ENCODE results near the gene PRKD2. TPM values are rescaled to one million over a fixed set of nuclear protein-coding genes. Genes with fewer than 3 reads are reported as not detected.

PRKD2 gene
- total and polyA plus RNA-seq, 2 donors (not counting 1 experiment from before 2014, with no cell fraction given), result 8.1 to 11.6 TPM

GRCh38 chr19:46648060-46648960, 68.6 kb downstream of the PRKD2 start:
- H3K27ac ChIP-seq (ENCODE audit: insufficient read depth, low read length), result no peak overlapping the region
- H3K27me3 ChIP-seq (ENCODE audit: control insufficient read depth, insufficient read depth, low read length), result no peaks in the 10 kb centered on the region
- no peak overlapping the region for H3K4me3 ChIP-seq (replicated peaks in 1 of 4; ENCODE audit: control extremely low read depth in 1 of 4, insufficient read depth in 1 of 4, low read depth in 3 of 4, low read length in 4 of 4)
- no peaks in the 10 kb centered on the region for H3K9me3 ChIP-seq (ENCODE audit: control insufficient read depth, insufficient read depth, low read depth, low read length)
- H2AFZ ChIP-seq (ENCODE audit: low read length), result no peak overlapping the region
- no peak for TF ChIP-seq EZH2 (IDR thresholded peaks at IDR 0.05; ENCODE audit: low read length, missing control alignments)
- TF ChIP-seq CTCF (conservative IDR thresholded peaks at IDR 0.05 in 1 of 2, IDR thresholded peaks at IDR 0.05 in 1 of 2; ENCODE audit: low read depth in 1 of 2, low read length in 2 of 2), result no peak
- no peaks in the 10 kb centered on the region for H3K79me2 ChIP-seq (ENCODE audit: control insufficient read depth, insufficient read depth, low read length)
- no peak for DNase-seq (ENCODE audit: low read depth in 2 of 2)
- no peaks in the 10 kb centered on the region for H3K36me3 ChIP-seq (ENCODE audit: control insufficient read depth, insufficient read depth, low read length)
- H3K4me1 ChIP-seq (ENCODE audit: control insufficient read depth, extremely low read depth, insufficient read depth, low read length), result no peaks in the 10 kb centered on the region
- H3K9ac ChIP-seq (ENCODE audit: insufficient read depth, low read length), result no peak overlapping the region
- no peak overlapping the region for H3K4me2 ChIP-seq (ENCODE audit: extremely low read depth, insufficient read depth, low read length)
- no peaks in the 10 kb centered on the region for H4K20me1 ChIP-seq (ENCODE audit: control insufficient read depth, extremely low read depth, insufficient read depth, low read length)

- H3K27ac ChIP-seq (ENCODE audit: insufficient read depth, low read length), result no peak overlapping the region
- TF ChIP-seq CTCF (conservative IDR thresholded peaks at IDR 0.05 in 1 of 2, IDR thresholded peaks at IDR 0.05 in 1 of 2; ENCODE audit: low read depth in 1 of 2, low read length in 2 of 2), result no peak
- TF ChIP-seq EZH2 (IDR thresholded peaks at IDR 0.05; ENCODE audit: low read length, missing control alignments), result no peak
Observed at GRCh38 chr19:46646402-46646801, 70.5 kb downstream of the PRKD2 start.

GRCh38 chr19:46644720-46645119, 72.2 kb downstream of the PRKD2 start:
- Histone ChIP-seq H3K4me1 (ENCODE audit: control insufficient read depth, extremely low read depth, insufficient read depth, low read length) (peaks cover 3% of the 10 kb centered on the region), H3K36me3 (ENCODE audit: control insufficient read depth, insufficient read depth, low read length) (no peaks in the 10 kb centered on the region), H3K4me2 (ENCODE audit: extremely low read depth, insufficient read depth, low read length) (no peak overlapping the region), H3K27me3 (ENCODE audit: control insufficient read depth, insufficient read depth, low read length) (no peaks in the 10 kb centered on the region), H4K20me1 (ENCODE audit: control insufficient read depth, extremely low read depth, insufficient read depth, low read length) (no peaks in the 10 kb centered on the region), H3K79me2 (ENCODE audit: control insufficient read depth, insufficient read depth, low read length) (no peaks in the 10 kb centered on the region), H3K9me3 (ENCODE audit: control insufficient read depth, insufficient read depth, low read depth, low read length) (no peaks in the 10 kb centered on the region), H2AFZ (ENCODE audit: low read length) (no peak overlapping the region), H3K27ac (ENCODE audit: insufficient read depth, low read length) (no peak overlapping the region), H3K9ac (ENCODE audit: insufficient read depth, low read length) (no peak overlapping the region), H3K4me3 (replicated peaks in 1 of 4; ENCODE audit: control extremely low read depth in 1 of 4, insufficient read depth in 1 of 4, low read depth in 3 of 4, low read length in 4 of 4) (no peak overlapping the region)
- DNase-seq (ENCODE audit: low read depth in 2 of 2), result no peak
- TF ChIP-seq EZH2 (IDR thresholded peaks at IDR 0.05; ENCODE audit: low read length, missing control alignments), result no peak
- TF ChIP-seq CTCF (conservative IDR thresholded peaks at IDR 0.05 in 1 of 2, IDR thresholded peaks at IDR 0.05 in 1 of 2; ENCODE audit: low read depth in 1 of 2, low read length in 2 of 2), result no peak

More at GRCh38 chr19:46646402-46646801, 70.5 kb downstream of the PRKD2 start:
- no peaks in the 10 kb centered on the region for H3K4me1 ChIP-seq (ENCODE audit: control insufficient read depth, extremely low read depth, insufficient read depth, low read length)
- no peaks in the 10 kb centered on the region for H4K20me1 ChIP-seq (ENCODE audit: control insufficient read depth, extremely low read depth, insufficient read depth, low read length)
- H3K9ac ChIP-seq (ENCODE audit: insufficient read depth, low read length), result no peak overlapping the region
- no peaks in the 10 kb centered on the region for H3K36me3 ChIP-seq (ENCODE audit: control insufficient read depth, insufficient read depth, low read length)
- no peaks in the 10 kb centered on the region for H3K27me3 ChIP-seq (ENCODE audit: control insufficient read depth, insufficient read depth, low read length)
- no peak overlapping the region for H3K4me3 ChIP-seq (replicated peaks in 1 of 4; ENCODE audit: control extremely low read depth in 1 of 4, insufficient read depth in 1 of 4, low read depth in 3 of 4, low read length in 4 of 4)
- no peaks in the 10 kb centered on the region for H3K9me3 ChIP-seq (ENCODE audit: control insufficient read depth, insufficient read depth, low read depth, low read length)
- no peak for DNase-seq (ENCODE audit: low read depth in 2 of 2)
- H3K79me2 ChIP-seq (ENCODE audit: control insufficient read depth, insufficient read depth, low read length), result no peaks in the 10 kb centered on the region
- no peak overlapping the region for H3K4me2 ChIP-seq (ENCODE audit: extremely low read depth, insufficient read depth, low read length)
- no peak overlapping the region for H2AFZ ChIP-seq (ENCODE audit: low read length)

All from fibroblast of lung (primary cell).